Brain microvascular endothelial cell (primary cell): Measurements from ENCODE around the gene NBPF1.
"Not testable (repeated sequence)": the region's sequence is repeated elsewhere in the genome, so short reads cannot be mapped to it uniquely, and the experiment has no call there.

Experiments
- DNase-seq: peaks from one replicate; pipeline ENCODE4 v3.0.0-alpha.2; 2020
- H3K27ac ChIP-seq: fragments of 250-450 bp; sonication (Bioruptor Pico); 2 replicates; pipeline ENCODE4 v1.5.1; 2020; ENCODE audit warnings: mild to moderate bottlenecking, moderate library complexity
- H3K27me3 ChIP-seq: fragments of 250-450 bp; sonication (Bioruptor Pico); replicated peaks from 2 replicates; pipeline ENCODE4 v1.5.1; 2020; ENCODE audit warnings: mild to moderate bottlenecking
- H3K36me3 ChIP-seq: fragments of 250-450 bp; sonication (Bioruptor Pico); replicated peaks from 2 replicates; pipeline ENCODE4 v1.5.1; 2020; ENCODE audit warnings: mild to moderate bottlenecking
- H3K4me3 ChIP-seq: 2 replicates; pipeline ENCODE4 v1.5.1; 2011; ENCODE audit warnings: low read depth, mild to moderate bottlenecking, control low read depth, low read length, moderate library complexity
- CTCF ChIP-seq: IDR thresholded peaks from 2 replicates; pipeline ENCODE4 v1.5.1; 2011; ENCODE audit warnings: low read depth, mild to moderate bottlenecking, moderate library complexity, low read length, control low read depth, inconsistent platforms; ENCODE audit errors: missing control alignments
- in situ Hi-C: cut with HindIII; loops from 2 replicates; pipeline ENCODE4 v1.10.0; 2017; ENCODE audit warnings: low sequenced_read_pairs, low pct_ligation_motif_present

Gene NBPF1

GRCh38 chr1:16613185-16614147, at the start of gene NBPF1:
Gene NBPF1, minus strand, starts transcription at chr1:16613564.
- no peak within 1 kb of the TSS for H3K27ac ChIP-seq
- peak within 1 kb of the TSS; percentile 72 for H3K4me3 ChIP-seq
- in situ Hi-C loops: no loop called here
- peak; percentile 10 for TF ChIP-seq CTCF
- peaks cover 3% of the 10 kb centered on the region for H3K36me3 ChIP-seq
- peak; percentile 98 for DNase-seq
- H3K27me3 ChIP-seq: no peaks in the 10 kb centered on the region

GRCh38 chr1:16658234-16658633, 44.9 kb upstream of the NBPF1 start:
- DNase-seq, H3K36me3 ChIP-seq, H3K4me3 ChIP-seq, H3K27ac ChIP-seq, H3K27me3 ChIP-seq, in situ Hi-C loops: not testable (repeated sequence)

GRCh38 chr1:16656981-16657683, 43.8 kb upstream of the NBPF1 start:
- not testable (repeated sequence) for DNase-seq

GRCh38 chr1:16656574-16656973, 43.2 kb upstream of the NBPF1 start:
- H3K27ac ChIP-seq, H3K36me3 ChIP-seq, H3K27me3 ChIP-seq, DNase-seq, H3K4me3 ChIP-seq, in situ Hi-C loops: not testable (repeated sequence)

More at GRCh38 chr1:16656981-16657683, 43.8 kb upstream of the NBPF1 start:
- H3K27ac ChIP-seq, H3K27me3 ChIP-seq, H3K4me3 ChIP-seq, H3K36me3 ChIP-seq, in situ Hi-C loops: not testable (repeated sequence)

- H3K36me3 ChIP-seq, in situ Hi-C loops: not testable (repeated sequence)
- TF ChIP-seq CTCF: peak; percentile 15
Measured at GRCh38 chr1:16651560-16651959, 38.2 kb upstream of the NBPF1 start.

GRCh38 chr1:16649960-16650359, 36.6 kb upstream of the NBPF1 start:
- H3K36me3 ChIP-seq, H3K27ac ChIP-seq, in situ Hi-C loops, H3K4me3 ChIP-seq, DNase-seq, H3K27me3 ChIP-seq: not testable (repeated sequence)

More at GRCh38 chr1:16651560-16651959, 38.2 kb upstream of the NBPF1 start:
- not testable (repeated sequence) for DNase-seq, H3K27me3 ChIP-seq, H3K4me3 ChIP-seq, H3K27ac ChIP-seq

GRCh38 chr1:16649390-16649789, 36.0 kb upstream of the NBPF1 start:
- DNase-seq, H3K36me3 ChIP-seq, in situ Hi-C loops, H3K27me3 ChIP-seq, H3K27ac ChIP-seq, H3K4me3 ChIP-seq: not testable (repeated sequence)

GRCh38 chr1:16648756-16649155, 35.4 kb upstream of the NBPF1 start:
- in situ Hi-C loops, H3K27me3 ChIP-seq: not testable (repeated sequence)

GRCh38 chr1:16648250-16648649, 34.9 kb upstream of the NBPF1 start:
- H3K27ac ChIP-seq, H3K36me3 ChIP-seq, DNase-seq, in situ Hi-C loops, H3K27me3 ChIP-seq, H3K4me3 ChIP-seq: not testable (repeated sequence)

More at GRCh38 chr1:16648756-16649155, 35.4 kb upstream of the NBPF1 start:
- not testable (repeated sequence) for H3K4me3 ChIP-seq, DNase-seq, H3K36me3 ChIP-seq, H3K27ac ChIP-seq

- DNase-seq: peak; percentile 0
- H3K27me3 ChIP-seq, H3K36me3 ChIP-seq, H3K27ac ChIP-seq, H3K4me3 ChIP-seq, in situ Hi-C loops: not testable (repeated sequence)
Measured at GRCh38 chr1:16647179-16648176, 34.1 kb upstream of the NBPF1 start.

GRCh38 chr1:16646716-16647115, 33.4 kb upstream of the NBPF1 start:
- H3K27ac ChIP-seq, H3K4me3 ChIP-seq, DNase-seq, in situ Hi-C loops, H3K27me3 ChIP-seq, H3K36me3 ChIP-seq: not testable (repeated sequence)
